ENCODE measurements around the gene RSPO4.

DNA sequence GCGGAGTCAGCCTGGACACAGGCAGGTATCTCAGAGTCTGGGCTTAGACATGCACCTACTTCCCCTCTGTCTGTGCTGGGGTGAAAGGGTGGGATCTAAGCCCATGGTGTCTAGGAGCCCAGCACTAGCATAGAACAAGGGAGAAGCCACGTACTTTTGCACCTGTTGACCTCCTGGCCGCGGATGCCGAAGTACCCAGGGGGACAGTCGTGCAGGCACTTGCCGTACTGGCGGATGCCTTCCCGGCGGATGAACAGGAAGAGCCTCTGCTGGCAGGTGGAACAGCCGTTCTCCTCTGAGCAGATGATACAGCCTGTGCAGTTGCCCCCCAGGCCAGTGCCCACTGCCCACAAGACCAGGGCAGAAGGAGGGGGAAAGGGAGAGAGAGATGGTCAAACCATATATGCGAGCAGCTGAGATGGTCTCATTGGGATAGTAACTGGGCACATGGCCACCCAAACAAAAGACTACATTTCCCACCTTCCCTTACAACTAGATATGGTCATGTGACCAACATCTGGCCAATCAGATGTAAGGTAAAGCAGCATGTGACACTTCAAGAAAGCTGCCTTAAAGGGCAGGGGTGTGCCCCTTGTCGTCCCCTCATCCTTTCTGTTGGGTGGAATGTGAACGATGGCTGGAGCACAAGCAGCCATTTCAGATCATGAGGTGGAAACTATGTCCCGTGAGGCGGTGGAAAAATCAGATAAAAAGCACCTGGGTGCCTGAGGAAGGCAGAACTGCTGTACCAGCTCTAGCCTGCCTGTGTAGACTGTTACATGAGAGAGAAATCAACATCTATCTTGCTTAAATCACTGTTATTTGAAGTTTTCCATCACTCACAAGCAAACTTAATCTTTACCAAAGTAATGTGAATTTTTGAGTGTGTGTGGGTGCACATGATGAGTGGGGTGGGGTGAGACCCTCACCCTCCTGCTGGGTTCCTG, 34.0 kb downstream of the RSPO4 start:
- TF ChIP-seq, protein P1, sequence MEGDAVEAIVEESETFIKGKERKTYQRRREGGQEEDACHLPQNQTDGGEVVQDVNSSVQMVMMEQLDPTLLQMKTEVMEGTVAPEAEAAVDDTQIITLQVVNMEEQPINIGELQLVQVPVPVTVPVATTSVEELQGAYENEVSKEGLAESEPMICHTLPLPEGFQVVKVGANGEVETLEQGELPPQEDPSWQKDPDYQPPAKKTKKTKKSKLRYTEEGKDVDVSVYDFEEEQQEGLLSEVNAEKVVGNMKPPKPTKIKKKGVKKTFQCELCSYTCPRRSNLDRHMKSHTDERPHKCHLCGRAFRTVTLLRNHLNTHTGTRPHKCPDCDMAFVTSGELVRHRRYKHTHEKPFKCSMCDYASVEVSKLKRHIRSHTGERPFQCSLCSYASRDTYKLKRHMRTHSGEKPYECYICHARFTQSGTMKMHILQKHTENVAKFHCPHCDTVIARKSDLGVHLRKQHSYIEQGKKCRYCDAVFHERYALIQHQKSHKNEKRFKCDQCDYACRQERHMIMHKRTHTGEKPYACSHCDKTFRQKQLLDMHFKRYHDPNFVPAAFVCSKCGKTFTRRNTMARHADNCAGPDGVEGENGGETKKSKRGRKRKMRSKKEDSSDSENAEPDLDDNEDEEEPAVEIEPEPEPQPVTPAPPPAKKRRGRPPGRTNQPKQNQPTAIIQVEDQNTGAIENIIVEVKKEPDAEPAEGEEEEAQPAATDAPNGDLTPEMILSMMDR (IDR thresholded peaks at IDR 0.05): no peak
- no peak for TF ChIP-seq POLR2A (IDR thresholded peaks at IDR 0.05)
